Measurements from ENCODE around the gene SH3BP2. TPM values are rescaled to one million over a fixed set of nuclear protein-coding genes. Genes with fewer than 3 reads are reported as not detected.
A peak's percentile ranks its signal among the peaks of the same experiment; 100 is the strongest.

SH3BP2 gene
- total RNA-seq, 4 donors from 2014 or later: 29.6 to 43.5 (median 36.7) TPM

- TF ChIP-seq, protein P1, sequence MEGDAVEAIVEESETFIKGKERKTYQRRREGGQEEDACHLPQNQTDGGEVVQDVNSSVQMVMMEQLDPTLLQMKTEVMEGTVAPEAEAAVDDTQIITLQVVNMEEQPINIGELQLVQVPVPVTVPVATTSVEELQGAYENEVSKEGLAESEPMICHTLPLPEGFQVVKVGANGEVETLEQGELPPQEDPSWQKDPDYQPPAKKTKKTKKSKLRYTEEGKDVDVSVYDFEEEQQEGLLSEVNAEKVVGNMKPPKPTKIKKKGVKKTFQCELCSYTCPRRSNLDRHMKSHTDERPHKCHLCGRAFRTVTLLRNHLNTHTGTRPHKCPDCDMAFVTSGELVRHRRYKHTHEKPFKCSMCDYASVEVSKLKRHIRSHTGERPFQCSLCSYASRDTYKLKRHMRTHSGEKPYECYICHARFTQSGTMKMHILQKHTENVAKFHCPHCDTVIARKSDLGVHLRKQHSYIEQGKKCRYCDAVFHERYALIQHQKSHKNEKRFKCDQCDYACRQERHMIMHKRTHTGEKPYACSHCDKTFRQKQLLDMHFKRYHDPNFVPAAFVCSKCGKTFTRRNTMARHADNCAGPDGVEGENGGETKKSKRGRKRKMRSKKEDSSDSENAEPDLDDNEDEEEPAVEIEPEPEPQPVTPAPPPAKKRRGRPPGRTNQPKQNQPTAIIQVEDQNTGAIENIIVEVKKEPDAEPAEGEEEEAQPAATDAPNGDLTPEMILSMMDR (IDR thresholded peaks at IDR 0.05): no peak
- TF ChIP-seq POLR2A (IDR thresholded peaks at IDR 0.05): no peak
- H3K9me3 ChIP-seq: no peaks in the 10 kb centered on the region
- H3K4me3 ChIP-seq (replicated peaks in 1 of 3): no peak overlapping the region
- no peak overlapping the region for H3K27ac ChIP-seq
- H3K27me3 ChIP-seq: no peaks in the 10 kb centered on the region
- H3K36me3 ChIP-seq: peaks cover 0 to 25% of the 10 kb centered on the region in 2 donors
- DNase-seq: no peak
- intact Hi-C loops (cut with DNase I): no loop called here
- H3K4me1 ChIP-seq: peaks cover 0 to 16% of the 10 kb centered on the region in 2 donors
- WGBS, 2 donors: 92 to 97% methylated on average over 18 to 19 of the region's 19 CpGs
Measured at GRCh38 chr4:2832981-2833670, 40.2 kb downstream of the SH3BP2 start.

DNA sequence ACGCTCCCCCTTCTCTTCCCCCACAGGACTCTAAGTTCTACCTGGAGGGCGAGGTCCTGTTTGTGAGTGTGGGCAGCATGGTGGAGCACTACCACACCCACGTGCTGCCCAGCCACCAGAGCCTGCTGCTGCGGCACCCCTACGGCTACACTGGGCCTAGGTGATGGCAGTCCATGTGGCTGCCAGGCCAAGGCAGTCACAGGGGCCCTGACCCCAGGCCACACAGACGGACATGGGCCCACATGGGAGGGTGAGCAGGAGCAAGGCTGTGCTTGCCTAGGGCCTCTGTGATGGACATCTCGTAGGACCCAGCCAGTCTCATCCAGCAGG is 40.8 kb downstream of the SH3BP2 start:
- Histone ChIP-seq H3K4me1 (peaks cover 0 to 18% of the 10 kb centered on the region in 2 donors), H3K36me3 (peaks cover 0 to 25% of the 10 kb centered on the region in 2 donors), H3K9me3 (no peaks in the 10 kb centered on the region), H3K4me3 (replicated peaks in 1 of 3) (no peak overlapping the region), H3K27ac (no peak overlapping the region), H3K27me3 (no peaks in the 10 kb centered on the region)
- 91 to 100% methylated on average over 1 to 6 of the region's 7 CpGs for WGBS, 2 donors
- TF ChIP-seq POLR2A (IDR thresholded peaks at IDR 0.05): no peak
- TF ChIP-seq, protein P1 (IDR thresholded peaks at IDR 0.05): no peak
- intact Hi-C loops (cut with DNase I): no loop called here
- DNase-seq: no peak

- no peak overlapping the region for H3K27ac ChIP-seq
Measured at GRCh38 chr4:2834001-2834921, 41.4 kb downstream of the SH3BP2 start.

GRCh38 chr4:2835978-2836377 is 43.1 kb downstream of the SH3BP2 start:
- TF ChIP-seq, protein P1 (IDR thresholded peaks at IDR 0.05): no peak
- no peak for TF ChIP-seq POLR2A (IDR thresholded peaks at IDR 0.05)
- peaks cover 0 to 18% of the 10 kb centered on the region in 2 donors for H3K4me1 ChIP-seq
- H3K4me3 ChIP-seq (replicated peaks in 1 of 3): no peak overlapping the region
- H3K9me3 ChIP-seq: no peaks in the 10 kb centered on the region
- no peaks in the 10 kb centered on the region for H3K27me3 ChIP-seq
- intact Hi-C loops (cut with DNase I): no loop called here
- H3K27ac ChIP-seq: no peak overlapping the region
- peak in 1 of 2 donors; percentile 1 for DNase-seq
- peaks cover 0 to 16% of the 10 kb centered on the region in 2 donors for H3K36me3 ChIP-seq
- 96 to 97% methylated on average over 3 to 5 of the region's 8 CpGs for WGBS, 2 donors

More at GRCh38 chr4:2834001-2834921, 41.4 kb downstream of the SH3BP2 start:
- Histone ChIP-seq H3K9me3 (no peaks in the 10 kb centered on the region), H3K36me3 (peaks cover 0 to 25% of the 10 kb centered on the region in 2 donors), H3K4me3 (replicated peaks in 1 of 3) (no peak overlapping the region), H3K27me3 (no peaks in the 10 kb centered on the region), H3K4me1 (peaks cover 0 to 18% of the 10 kb centered on the region in 2 donors)
- intact Hi-C loops (cut with DNase I): no loop called here
- peak in 1 of 2 donors; percentile 1 for DNase-seq
- 78 to 86% methylated on average over 8 of the region's 13 CpGs for WGBS, 2 donors
- TF ChIP-seq, protein P1 (IDR thresholded peaks at IDR 0.05): no peak
